ENCODE results near the gene GPATCH2L.

The GPATCH2L gene

DNA sequence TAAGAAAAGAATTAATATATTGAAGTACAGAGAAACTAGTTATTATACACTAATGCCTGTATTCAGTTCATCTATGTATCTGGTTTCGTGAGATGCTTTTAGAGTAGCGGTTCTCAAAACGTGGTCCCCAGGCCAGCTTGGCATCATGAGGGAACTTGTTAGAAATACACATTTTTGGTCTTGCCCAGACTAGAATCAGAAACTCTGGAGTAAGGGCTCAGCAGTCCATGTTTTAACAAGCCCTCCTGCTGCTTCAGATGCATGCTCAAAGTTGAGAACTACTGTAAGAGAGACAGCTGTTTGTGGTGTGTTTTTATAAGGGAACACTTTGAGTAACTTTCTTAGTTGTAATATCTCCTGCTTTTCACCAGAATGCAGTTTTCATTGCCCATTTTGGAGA is 18.1 kb downstream of the GPATCH2L start:
- CTCF ChIA-PET, result interaction anchor here (1.1 to 2.7 kb wide), 2 partner anchors 9 to 10 kb away, joined by 3 to 10 read pairs; no protein-coding TSS in a partner anchor
- no peak for DNase-seq (ENCODE audit: extremely low spot score)
- POLR2A ChIA-PET, result no interaction called here
- TF ChIP-seq, protein P1, sequence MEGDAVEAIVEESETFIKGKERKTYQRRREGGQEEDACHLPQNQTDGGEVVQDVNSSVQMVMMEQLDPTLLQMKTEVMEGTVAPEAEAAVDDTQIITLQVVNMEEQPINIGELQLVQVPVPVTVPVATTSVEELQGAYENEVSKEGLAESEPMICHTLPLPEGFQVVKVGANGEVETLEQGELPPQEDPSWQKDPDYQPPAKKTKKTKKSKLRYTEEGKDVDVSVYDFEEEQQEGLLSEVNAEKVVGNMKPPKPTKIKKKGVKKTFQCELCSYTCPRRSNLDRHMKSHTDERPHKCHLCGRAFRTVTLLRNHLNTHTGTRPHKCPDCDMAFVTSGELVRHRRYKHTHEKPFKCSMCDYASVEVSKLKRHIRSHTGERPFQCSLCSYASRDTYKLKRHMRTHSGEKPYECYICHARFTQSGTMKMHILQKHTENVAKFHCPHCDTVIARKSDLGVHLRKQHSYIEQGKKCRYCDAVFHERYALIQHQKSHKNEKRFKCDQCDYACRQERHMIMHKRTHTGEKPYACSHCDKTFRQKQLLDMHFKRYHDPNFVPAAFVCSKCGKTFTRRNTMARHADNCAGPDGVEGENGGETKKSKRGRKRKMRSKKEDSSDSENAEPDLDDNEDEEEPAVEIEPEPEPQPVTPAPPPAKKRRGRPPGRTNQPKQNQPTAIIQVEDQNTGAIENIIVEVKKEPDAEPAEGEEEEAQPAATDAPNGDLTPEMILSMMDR (IDR thresholded peaks at IDR 0.05; ENCODE audit: control extremely low read depth, extremely low read depth, low read depth, missing control alignments), result no peak

DNA sequence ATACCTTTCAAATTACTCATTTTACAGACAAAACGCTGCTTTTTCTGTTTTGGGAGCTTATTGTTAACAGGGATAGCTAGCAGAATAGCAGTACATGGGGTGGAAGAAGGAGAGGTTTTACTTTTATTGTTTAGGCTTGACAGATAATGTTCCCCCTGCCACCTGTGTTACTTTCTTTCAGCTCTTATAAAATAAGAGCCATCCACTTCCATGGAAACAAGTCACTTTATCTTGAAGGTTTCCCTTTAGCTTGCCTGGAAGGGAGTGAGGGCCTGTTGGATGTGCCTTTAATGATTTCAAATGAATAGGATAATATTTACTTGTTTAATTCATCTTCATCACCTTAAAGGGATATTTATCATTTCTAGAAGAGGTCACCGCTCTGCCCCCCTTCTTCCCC is 23.3 kb downstream of the GPATCH2L start:
- ChIA-PET POLR2A (no interaction called here), CTCF (interaction anchor here (0.7 to 2.4 kb wide), 7 partner anchors 9 to 177 kb away, joined by 3 to 9 read pairs (median 4); no protein-coding TSS in a partner anchor)
- TF ChIP-seq, protein P1 (IDR thresholded peaks at IDR 0.05; ENCODE audit: control extremely low read depth, extremely low read depth, low read depth, missing control alignments), result no peak
- DNase-seq (ENCODE audit: extremely low spot score), result no peak

- ChIA-PET CTCF (interaction anchor here (1.0 to 2.4 kb wide), 4 partner anchors 10 to 176 kb away, joined by 4 to 9 read pairs (median 5); no protein-coding TSS in a partner anchor), POLR2A (no interaction called here)
- TF ChIP-seq, protein P1 (IDR thresholded peaks at IDR 0.05; ENCODE audit: control extremely low read depth, extremely low read depth, low read depth, missing control alignments), result no peak
- no peak for DNase-seq (ENCODE audit: extremely low spot score)
These were observed 24.2 kb downstream of the GPATCH2L start for GRCh38 chr14:76175942-76176341.

DNA sequence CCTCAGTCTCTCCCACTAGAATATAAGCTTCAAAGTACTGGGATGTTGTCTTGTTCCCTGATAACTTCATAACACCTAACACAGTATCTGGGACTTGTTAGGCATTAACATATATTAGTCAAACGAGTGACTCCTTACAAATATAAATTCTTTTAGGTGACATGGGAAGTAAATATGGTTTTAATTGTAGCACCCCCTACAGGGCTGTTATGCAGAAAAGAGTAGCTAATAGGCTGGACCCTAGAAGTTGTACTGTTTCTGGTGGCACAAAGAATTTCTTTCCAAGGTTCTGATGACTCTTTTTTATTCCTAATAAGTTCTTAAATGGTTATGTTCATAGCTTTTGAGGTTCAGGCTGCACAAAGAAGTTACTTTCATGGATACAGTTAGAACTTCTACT is 29.8 kb downstream of the GPATCH2L start:
- CTCF ChIA-PET, result interaction anchor here (0.6 to 2.0 kb wide), 11 partner anchors 9 to 620 kb away, joined by 3 to 6 read pairs (median 3); no protein-coding TSS in a partner anchor
- no peak for DNase-seq (ENCODE audit: extremely low spot score)
- TF ChIP-seq, protein P1 (IDR thresholded peaks at IDR 0.05; ENCODE audit: control extremely low read depth, extremely low read depth, low read depth, missing control alignments), result no peak
- POLR2A ChIA-PET, result interaction anchor here (1.0 kb wide), 1 partner anchor 9 kb away, joined by 3 read pairs; no protein-coding TSS in a partner anchor

DNA sequence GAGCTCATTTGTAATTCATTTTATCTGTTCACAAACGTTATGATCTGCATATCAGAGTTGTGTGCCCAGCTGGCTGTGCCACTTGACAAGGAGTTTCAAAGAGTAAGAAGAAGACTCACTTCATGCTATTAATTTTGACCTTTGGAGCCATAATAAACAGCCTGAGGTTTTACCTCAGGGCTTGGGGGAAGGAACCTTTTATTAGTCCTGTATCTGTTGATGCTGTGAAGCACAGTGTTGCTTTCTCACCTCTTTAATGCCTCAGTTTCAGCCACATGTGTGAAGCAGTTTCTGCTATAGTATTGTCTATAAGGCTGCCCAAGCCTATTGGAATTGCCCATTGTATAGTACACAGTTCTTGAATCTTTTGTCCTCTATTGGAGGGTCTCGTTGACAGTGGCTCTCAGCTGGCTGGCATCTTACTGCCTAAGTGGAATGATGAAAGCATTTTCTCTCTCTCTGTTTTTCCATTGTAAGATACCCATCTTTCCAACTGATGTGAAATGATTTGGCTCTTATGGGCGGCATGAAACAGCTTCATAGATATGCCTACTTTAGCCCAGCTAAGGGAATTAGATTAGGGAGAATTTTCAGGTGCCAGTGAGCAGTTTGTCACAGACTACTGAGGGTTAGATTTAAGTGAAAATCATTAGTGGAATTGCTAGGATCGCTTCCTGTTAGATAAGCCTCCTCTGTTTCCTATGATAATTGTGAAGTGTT is 34.7 kb downstream of the GPATCH2L start:
- ChIA-PET CTCF (interaction anchor here (0.8 to 2.3 kb wide), 4 partner anchors 11 to 48 kb away, joined by 3 to 9 read pairs (median 4); no protein-coding TSS in a partner anchor), POLR2A (no interaction called here)
- TF ChIP-seq, protein P1 (IDR thresholded peaks at IDR 0.05; ENCODE audit: control extremely low read depth, extremely low read depth, low read depth, missing control alignments), result no peak
- DNase-seq (ENCODE audit: extremely low spot score), result no peak

- POLR2A ChIA-PET, result interaction anchor here (0.6 kb wide), 1 partner anchor 20 kb away, joined by 4 read pairs; no protein-coding TSS in a partner anchor
- CTCF ChIA-PET, result interaction anchor here (0.7 to 1.9 kb wide), 8 partner anchors 9 to 161 kb away, joined by 3 to 8 read pairs (median 4); no protein-coding TSS in a partner anchor
- TF ChIP-seq, protein P1 (IDR thresholded peaks at IDR 0.05; ENCODE audit: control extremely low read depth, extremely low read depth, low read depth, missing control alignments), result no peak
- no peak for DNase-seq (ENCODE audit: extremely low spot score)
These were observed 39.6 kb downstream of the GPATCH2L start for GRCh38 chr14:76191297-76191696.

Data from GM10248 (cell line).